ENCODE results near the gene ITGB3BP.

Gene ITGB3BP

DNA sequence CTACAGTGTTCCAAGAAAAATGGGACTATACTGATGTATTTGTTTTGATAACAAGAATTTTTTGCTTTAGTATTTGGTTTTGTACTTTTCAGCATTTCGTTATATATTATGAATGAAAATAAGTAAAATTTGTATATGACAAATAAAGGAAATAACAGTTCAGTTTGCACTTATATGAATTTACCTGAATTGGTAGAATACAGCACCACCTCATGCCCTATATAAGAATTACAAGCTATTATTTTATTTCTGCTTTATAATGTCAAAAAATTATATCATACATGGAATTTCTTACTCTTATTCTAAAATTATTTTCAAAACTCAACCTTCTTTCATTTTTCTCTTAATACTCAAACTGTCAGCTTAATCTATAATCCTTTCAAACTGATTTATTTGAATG lies 14.9 kb upstream of the ITGB3BP start:
- no peaks in the 10 kb centered on the region for H3K79me2 ChIP-seq (ENCODE audit: insufficient read depth, low read length)
- no peaks in the 10 kb centered on the region for H3F3A ChIP-seq (ENCODE audit: low read depth)
- H3K4me1 ChIP-seq (ENCODE audit: insufficient read depth, low read length, poor library complexity, severe bottlenecking): peaks cover 6% of the 10 kb centered on the region
- peaks cover 7% of the 10 kb centered on the region; the same call in 1 of the 2 replicates for H3K36me3 ChIP-seq (ENCODE audit: insufficient read depth, low read length)
- no peaks in the 10 kb centered on the region for H3K9me2 ChIP-seq (replicated peaks; ENCODE audit: low read depth, low read length)
- H4K20me1 ChIP-seq (ENCODE audit: insufficient read depth, low read length, poor library complexity, severe bottlenecking): no peaks in the 10 kb centered on the region
- TF ChIP-seq EZH2phosphoT487 (IDR thresholded peaks at IDR 0.05; ENCODE audit: borderline replicate concordance) (no peak), CTCF (conservative IDR thresholded peaks at IDR 0.05; ENCODE audit: low read length) (peak; percentile 69)
- H3K9me3 ChIP-seq (ENCODE audit: insufficient read depth, low read depth, low read length): no peaks in the 10 kb centered on the region
- no peak overlapping the region for H3K4me3 ChIP-seq (ENCODE audit: low read length, poor library complexity, severe bottlenecking)
- H3K27me3 ChIP-seq (ENCODE audit: insufficient read depth, low read length, poor library complexity, severe bottlenecking): no peaks in the 10 kb centered on the region
- H2AFZ ChIP-seq (ENCODE audit: low read length): no peak overlapping the region
- no peak overlapping the region for H3K4me2 ChIP-seq (ENCODE audit: low read depth, low read length, poor library complexity, severe bottlenecking)
- H3K9ac ChIP-seq (ENCODE audit: low read depth, low read length, poor library complexity, severe bottlenecking): no peak overlapping the region

DNA sequence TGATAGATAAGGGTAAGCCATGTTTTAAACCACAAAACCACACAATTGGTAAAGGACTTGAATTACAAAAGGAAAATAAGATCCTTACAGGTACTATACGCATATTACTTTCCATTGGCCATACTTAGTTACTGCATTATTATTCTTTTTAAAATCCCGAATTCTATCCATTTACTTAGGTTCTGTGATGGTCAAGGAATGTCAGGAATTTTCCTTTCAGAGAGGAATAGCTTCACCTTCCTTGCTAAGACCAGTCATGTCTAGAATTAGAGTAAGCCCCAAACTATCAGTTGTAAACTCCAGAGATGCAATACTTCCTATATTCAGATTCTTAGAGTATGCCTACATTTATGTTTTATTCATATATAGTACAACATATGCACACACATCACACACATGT lies 14.0 kb upstream of the ITGB3BP start:
- Histone ChIP-seq H3K4me3 (ENCODE audit: low read length, poor library complexity, severe bottlenecking) (no peak overlapping the region), H3K9me3 (ENCODE audit: insufficient read depth, low read depth, low read length) (no peaks in the 10 kb centered on the region), H3K9ac (ENCODE audit: low read depth, low read length, poor library complexity, severe bottlenecking) (no peak overlapping the region), H3K36me3 (ENCODE audit: insufficient read depth, low read length) (peaks cover 9% of the 10 kb centered on the region; the same call in 1 of the 2 replicates), H3K4me2 (ENCODE audit: low read depth, low read length, poor library complexity, severe bottlenecking) (no peak overlapping the region), H3K9me2 (replicated peaks; ENCODE audit: low read depth, low read length) (no peaks in the 10 kb centered on the region), H3K4me1 (ENCODE audit: insufficient read depth, low read length, poor library complexity, severe bottlenecking) (peaks cover 6% of the 10 kb centered on the region), H2AFZ (ENCODE audit: low read length) (no peak overlapping the region), H3K27me3 (ENCODE audit: insufficient read depth, low read length, poor library complexity, severe bottlenecking) (no peaks in the 10 kb centered on the region), H3F3A (ENCODE audit: low read depth) (no peaks in the 10 kb centered on the region), H4K20me1 (ENCODE audit: insufficient read depth, low read length, poor library complexity, severe bottlenecking) (no peaks in the 10 kb centered on the region), H3K79me2 (ENCODE audit: insufficient read depth, low read length) (no peaks in the 10 kb centered on the region)
- TF ChIP-seq CTCF (conservative IDR thresholded peaks at IDR 0.05; ENCODE audit: low read length) (no peak), EZH2phosphoT487 (IDR thresholded peaks at IDR 0.05; ENCODE audit: borderline replicate concordance) (no peak)

DNA sequence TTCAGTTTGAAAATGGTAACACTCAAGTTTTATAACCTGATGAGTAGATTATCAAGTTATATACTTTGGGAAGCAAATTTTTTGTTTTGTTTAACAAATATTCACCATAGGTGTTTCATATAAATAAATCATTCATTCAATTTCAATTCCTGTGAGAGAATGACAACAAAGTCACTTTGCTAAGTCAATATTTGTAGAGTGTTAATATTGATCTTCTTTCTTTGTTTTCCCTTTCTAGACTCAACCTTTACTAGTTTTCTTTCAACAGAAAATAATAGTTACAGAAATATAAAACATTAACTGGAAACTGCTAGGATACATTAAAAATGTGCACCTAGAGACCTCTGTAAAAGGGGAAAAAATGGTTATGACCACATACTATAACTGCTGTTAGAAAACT lies 11.4 kb upstream of the ITGB3BP start:
- no peak overlapping the region for H3K9ac ChIP-seq (ENCODE audit: low read depth, low read length, poor library complexity, severe bottlenecking)
- H3K4me2 ChIP-seq (ENCODE audit: low read depth, low read length, poor library complexity, severe bottlenecking): peak overlapping the region; percentile 36
- TF ChIP-seq EZH2phosphoT487 (IDR thresholded peaks at IDR 0.05; ENCODE audit: borderline replicate concordance) (no peak), CTCF (conservative IDR thresholded peaks at IDR 0.05; ENCODE audit: low read length) (no peak)
- H2AFZ ChIP-seq (ENCODE audit: low read length): peak overlapping the region; percentile 20; the same call in 1 of the 2 replicates
- no peak overlapping the region for H3K4me3 ChIP-seq (ENCODE audit: low read length, poor library complexity, severe bottlenecking)
- no peaks in the 10 kb centered on the region for H3K27me3 ChIP-seq (ENCODE audit: insufficient read depth, low read length, poor library complexity, severe bottlenecking)
- H3K79me2 ChIP-seq (ENCODE audit: insufficient read depth, low read length): no peaks in the 10 kb centered on the region
- H4K20me1 ChIP-seq (ENCODE audit: insufficient read depth, low read length, poor library complexity, severe bottlenecking): no peaks in the 10 kb centered on the region
- H3K4me1 ChIP-seq (ENCODE audit: insufficient read depth, low read length, poor library complexity, severe bottlenecking): peaks cover 6% of the 10 kb centered on the region
- no peaks in the 10 kb centered on the region for H3F3A ChIP-seq (ENCODE audit: low read depth)
- peaks cover 9% of the 10 kb centered on the region for H3K36me3 ChIP-seq (ENCODE audit: insufficient read depth, low read length)
- H3K9me3 ChIP-seq (ENCODE audit: insufficient read depth, low read depth, low read length): no peaks in the 10 kb centered on the region
- no peaks in the 10 kb centered on the region for H3K9me2 ChIP-seq (replicated peaks; ENCODE audit: low read depth, low read length)
